LHCN-M2 (cell line): ENCODE measurements around the gene TTLL5. TPM values are rescaled to one million over a fixed set of nuclear protein-coding genes. Genes with fewer than 3 reads are reported as not detected.
A peak's percentile ranks its signal among the peaks of the same experiment; 100 is the strongest.

Experiments
- DNase-seq: peaks from one replicate; pipeline ENCODE4 v3.0.0-alpha.2; 2012; ENCODE audit warnings: low read depth
- total RNA-seq: library from RNA; depleted of rRNA; stranded (reverse); fragments of >200 nt; gene quantifications from 2 replicates; pipeline ENCODE4 v1.2.3, GENCODE V29; 2014

The TTLL5 gene
- total RNA-seq, 1 experiment from 2014 or later = 22.0 TPM

GRCh38 chr14:75697918-75698317 is 36.9 kb downstream of the TTLL5 start:
- no peak for DNase-seq

GRCh38 chr14:75699331-75699730 is 38.3 kb downstream of the TTLL5 start:
- DNase-seq = no peak

GRCh38 chr14:75700295-75700694 is 39.2 kb downstream of the TTLL5 start:
- DNase-seq = no peak

- DNase-seq = no peak
Measured at GRCh38 chr14:75702122-75702521, 41.1 kb downstream of the TTLL5 start.

- no peak for DNase-seq
Measured at GRCh38 chr14:75702616-75703261, 41.7 kb downstream of the TTLL5 start.

- no peak for DNase-seq
Measured at GRCh38 chr14:75703467-75703866, 42.4 kb downstream of the TTLL5 start.

- DNase-seq = no peak
Measured at GRCh38 chr14:75705014-75705413, 44.0 kb downstream of the TTLL5 start.

- DNase-seq = peak; percentile 77
Measured at GRCh38 chr14:75709207-75709812, 48.3 kb downstream of the TTLL5 start.

GRCh38 chr14:75711105-75711795 is 50.2 kb downstream of the TTLL5 start:
- DNase-seq = peak; percentile 66

GRCh38 chr14:75711796-75712211 is 50.8 kb downstream of the TTLL5 start:
- peak; percentile 83 for DNase-seq

GRCh38 chr14:75714991-75715390 is 53.9 kb downstream of the TTLL5 start:
- DNase-seq = no peak

GRCh38 chr14:75715926-75716780 is 55.1 kb downstream of the TTLL5 start:
- DNase-seq = peak; percentile 91

- no peak for DNase-seq
Measured at GRCh38 chr14:75717729-75718128, 56.7 kb downstream of the TTLL5 start.

- DNase-seq = no peak
Measured at GRCh38 chr14:75718199-75718598, 57.2 kb downstream of the TTLL5 start.

- no peak for DNase-seq
Measured at GRCh38 chr14:75720116-75720515, 59.1 kb downstream of the TTLL5 start.

- no peak for DNase-seq
Measured at GRCh38 chr14:75720842-75721498, 59.9 kb downstream of the TTLL5 start.

GRCh38 chr14:75723716-75724115 is 62.7 kb downstream of the TTLL5 start:
- DNase-seq = no peak

- DNase-seq = no peak
Measured at GRCh38 chr14:75724414-75725204, 63.6 kb downstream of the TTLL5 start.

GRCh38 chr14:75725481-75725880 is 64.4 kb downstream of the TTLL5 start:
- peak; percentile 55 for DNase-seq

GRCh38 chr14:75726321-75726720 is 65.3 kb downstream of the TTLL5 start:
- DNase-seq = no peak

GRCh38 chr14:75727124-75727523 is 66.1 kb downstream of the TTLL5 start:
- no peak for DNase-seq
